Natural killer cell (primary cell): ENCODE data around the gene MYB. TPM values are rescaled to one million over a fixed set of nuclear protein-coding genes. Genes with fewer than 3 reads are reported as not detected.

ENCODE experiments used
- ATAC-seq, 3 donors: fragments of 150-1000 bp in 2 of 3; fragments of 200-7000 bp in 1 of 3; cut with Tn5 transposase; 1 replicate in 1 of 3; 2 replicates in 2 of 3; pipeline ENCODE4 v1.10.0; 2021; ENCODE audit warnings: mild to moderate bottlenecking in 2 of 3, moderate library complexity in 2 of 3
- DNase-seq, 2 donors: peaks; one replicate each; pipeline versions ENCODE4 v3.0.0 to v3.0.0-alpha.2; 2013 to 2021; ENCODE audit warnings: mixed read lengths in 1 of 2
- H3K27ac ChIP-seq: one replicate; pipeline ENCODE4 v1.5.1; 2013; ENCODE audit warnings: mild to moderate bottlenecking, low read length
- H3K27me3 ChIP-seq: one replicate; pipeline ENCODE4 v1.6.1; 2013; ENCODE audit warnings: low read length; ENCODE audit not compliant: control insufficient read depth, insufficient read depth
- H3K36me3 ChIP-seq: one replicate; pipeline ENCODE4 v1.6.1; 2013; ENCODE audit warnings: low read length; ENCODE audit not compliant: control insufficient read depth, insufficient read depth
- H3K4me1 ChIP-seq: one replicate; pipeline ENCODE4 v1.6.1; 2013; ENCODE audit warnings: low read length; ENCODE audit not compliant: control insufficient read depth, insufficient read depth
- H3K4me3 ChIP-seq: one replicate; pipeline ENCODE4 v1.5.1; 2013; ENCODE audit warnings: low read length
- H3K9me3 ChIP-seq: one replicate; pipeline ENCODE4 v1.6.1; 2013; ENCODE audit warnings: low read length; ENCODE audit not compliant: control insufficient read depth, insufficient read depth
- H3K27ac Mint-ChIP-seq, 2 donors: one replicate each; pipeline ENCODE4 v1.8.0; 2022; ENCODE audit warnings: mild to moderate bottlenecking in 2 of 2, mixed read lengths in 2 of 2, moderate library complexity in 1 of 2
- H3K27me3 Mint-ChIP-seq, 2 donors: one replicate each; pipeline ENCODE4 v1.8.0; 2022; ENCODE audit warnings: low read depth in 2 of 2, mixed read lengths in 2 of 2
- H3K36me3 Mint-ChIP-seq: one replicate; pipeline ENCODE4 v1.8.0; 2022; ENCODE audit warnings: mixed read lengths
- H3K4me1 Mint-ChIP-seq, 2 donors: one replicate each; pipeline ENCODE4 v1.8.0; 2022; ENCODE audit warnings: mixed read lengths in 2 of 2
- H3K4me3 Mint-ChIP-seq: one replicate; pipeline ENCODE4 v1.8.0; 2022; ENCODE audit warnings: mild to moderate bottlenecking, moderate library complexity, mixed read lengths
- H3K9me3 Mint-ChIP-seq, 2 donors: one replicate each; pipeline ENCODE4 v1.8.0; 2022; ENCODE audit warnings: mixed read lengths in 2 of 2
- WGBS: methylation state at CpG from one replicate; pipeline ENCODE4 v1.1.7; 2013; ENCODE audit warnings: missing lambda C conversion rate; ENCODE audit not compliant: insufficient coverage; 5-methylcytosine and 5-hydroxymethylcytosine counted together
- intact Hi-C: fragments of 100-400 bp; cut with micrococcal nuclease; formaldehyde crosslinking; loops from one replicate; pipeline ENCODE4 v1.14.2; 2022
- total RNA-seq, 4 donors: library from RNA; stranded (reverse); fragments of 120-200 nt in 1 of 4; gene quantifications; one replicate each; pipeline versions ENCODE4 v1.2.3 to v1.2.4, GENCODE V29; 2013 to 2022
- TF ChIP-seq, protein P1 (sequence below): fragments of 200-600 bp; IDR thresholded peaks from one replicate; pipeline ENCODE4 v1.8.0; 2022; ENCODE audit warnings: antibody characterized with exemption

Gene MYB
- total RNA-seq, 3 donors from 2014 or later (not counting 1 experiment from before 2014, with no cell fraction given), result 0.40 to 3.5 (median 1.3) TPM

DNA sequence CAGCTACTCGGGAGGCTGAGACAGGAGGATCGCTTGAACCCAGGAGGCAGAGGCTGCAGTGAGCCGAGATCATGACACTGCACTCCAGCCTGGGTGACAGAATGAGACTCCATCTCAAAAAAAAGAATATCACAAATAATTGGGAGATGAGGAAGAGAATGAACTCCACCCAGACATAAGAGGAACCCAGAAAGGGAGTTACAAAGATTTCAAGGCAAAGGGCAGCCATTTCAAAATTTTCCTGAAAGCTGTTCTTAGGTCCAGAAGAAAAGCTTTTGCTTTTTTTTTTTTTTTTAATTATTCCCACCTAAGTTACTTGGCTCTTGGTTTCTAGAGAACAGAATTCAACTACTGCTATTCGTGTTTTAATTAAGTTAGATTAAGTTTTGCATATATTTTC lies 23.8 kb downstream of the MYB start:
- WGBS, result 100% methylated on average over 1 of the region's 4 CpGs

DNA sequence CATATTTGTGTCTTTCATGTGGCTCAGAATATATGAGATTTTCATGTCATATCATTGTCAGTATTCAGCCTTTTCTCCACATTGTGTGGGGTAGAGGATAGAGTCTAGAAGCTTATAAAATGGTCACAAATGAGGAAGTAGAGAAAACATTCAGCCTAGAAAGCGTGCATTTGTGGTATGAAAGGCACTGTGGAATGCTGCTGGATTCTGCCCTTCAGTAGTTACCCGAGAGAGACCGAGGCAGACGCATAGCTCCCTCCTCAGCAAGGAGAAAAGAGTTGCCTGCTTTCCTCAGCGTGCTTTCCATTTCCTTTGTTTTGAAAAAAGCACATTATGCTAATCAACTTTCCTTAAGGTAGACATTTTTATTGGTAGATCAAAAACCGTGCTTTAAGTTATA lies 28.7 kb downstream of the MYB start:
- TF ChIP-seq, protein P1, sequence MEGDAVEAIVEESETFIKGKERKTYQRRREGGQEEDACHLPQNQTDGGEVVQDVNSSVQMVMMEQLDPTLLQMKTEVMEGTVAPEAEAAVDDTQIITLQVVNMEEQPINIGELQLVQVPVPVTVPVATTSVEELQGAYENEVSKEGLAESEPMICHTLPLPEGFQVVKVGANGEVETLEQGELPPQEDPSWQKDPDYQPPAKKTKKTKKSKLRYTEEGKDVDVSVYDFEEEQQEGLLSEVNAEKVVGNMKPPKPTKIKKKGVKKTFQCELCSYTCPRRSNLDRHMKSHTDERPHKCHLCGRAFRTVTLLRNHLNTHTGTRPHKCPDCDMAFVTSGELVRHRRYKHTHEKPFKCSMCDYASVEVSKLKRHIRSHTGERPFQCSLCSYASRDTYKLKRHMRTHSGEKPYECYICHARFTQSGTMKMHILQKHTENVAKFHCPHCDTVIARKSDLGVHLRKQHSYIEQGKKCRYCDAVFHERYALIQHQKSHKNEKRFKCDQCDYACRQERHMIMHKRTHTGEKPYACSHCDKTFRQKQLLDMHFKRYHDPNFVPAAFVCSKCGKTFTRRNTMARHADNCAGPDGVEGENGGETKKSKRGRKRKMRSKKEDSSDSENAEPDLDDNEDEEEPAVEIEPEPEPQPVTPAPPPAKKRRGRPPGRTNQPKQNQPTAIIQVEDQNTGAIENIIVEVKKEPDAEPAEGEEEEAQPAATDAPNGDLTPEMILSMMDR, result no peak
- Mint-ChIP-seq H3K27ac (peak overlapping the region; percentile 62 to 89), H3K4me3 (peak overlapping the region; percentile 80), H3K4me1 (peaks cover 30 to 31% of the 10 kb centered on the region in 2 donors), H3K36me3 (no peaks in the 10 kb centered on the region), H3K9me3 (no peaks in the 10 kb centered on the region), H3K27me3 (no peaks in the 10 kb centered on the region)
- H3K4me1 ChIP-seq, result peaks cover 8% of the 10 kb centered on the region
- intact Hi-C loops, result no loop called here
- DNase-seq, result peak in 1 of 2 donors; percentile 56
- H3K36me3 ChIP-seq, result no peaks in the 10 kb centered on the region
- peak overlapping the region; percentile 26 for H3K4me3 ChIP-seq
- H3K9me3 ChIP-seq, result no peaks in the 10 kb centered on the region
- 10% methylated on average over 5 of the region's 6 CpGs for WGBS
- no peaks in the 10 kb centered on the region for H3K27me3 ChIP-seq
- peak; percentile 59 to 74 (median 59) for ATAC-seq
- H3K27ac ChIP-seq, result peak overlapping the region; percentile 24

More for the DNA sequence above, 23.8 kb downstream of the MYB start:
- Mint-ChIP-seq H3K27ac (no peak overlapping the region), H3K9me3 (no peaks in the 10 kb centered on the region), H3K4me1 (peaks cover 5 to 6% of the 10 kb centered on the region in 2 donors), H3K36me3 (no peaks in the 10 kb centered on the region), H3K27me3 (no peaks in the 10 kb centered on the region), H3K4me3 (no peak overlapping the region)
- no peaks in the 10 kb centered on the region for H3K9me3 ChIP-seq
- H3K36me3 ChIP-seq, result no peaks in the 10 kb centered on the region
- TF ChIP-seq, protein P1, result no peak
- peaks cover 3% of the 10 kb centered on the region for H3K4me1 ChIP-seq
- no peaks in the 10 kb centered on the region for H3K27me3 ChIP-seq
- ATAC-seq (no peak), DNase-seq (no peak)
- intact Hi-C loops, result no loop called here
- H3K27ac ChIP-seq, result no peak overlapping the region
- H3K4me3 ChIP-seq, result no peak overlapping the region

DNA sequence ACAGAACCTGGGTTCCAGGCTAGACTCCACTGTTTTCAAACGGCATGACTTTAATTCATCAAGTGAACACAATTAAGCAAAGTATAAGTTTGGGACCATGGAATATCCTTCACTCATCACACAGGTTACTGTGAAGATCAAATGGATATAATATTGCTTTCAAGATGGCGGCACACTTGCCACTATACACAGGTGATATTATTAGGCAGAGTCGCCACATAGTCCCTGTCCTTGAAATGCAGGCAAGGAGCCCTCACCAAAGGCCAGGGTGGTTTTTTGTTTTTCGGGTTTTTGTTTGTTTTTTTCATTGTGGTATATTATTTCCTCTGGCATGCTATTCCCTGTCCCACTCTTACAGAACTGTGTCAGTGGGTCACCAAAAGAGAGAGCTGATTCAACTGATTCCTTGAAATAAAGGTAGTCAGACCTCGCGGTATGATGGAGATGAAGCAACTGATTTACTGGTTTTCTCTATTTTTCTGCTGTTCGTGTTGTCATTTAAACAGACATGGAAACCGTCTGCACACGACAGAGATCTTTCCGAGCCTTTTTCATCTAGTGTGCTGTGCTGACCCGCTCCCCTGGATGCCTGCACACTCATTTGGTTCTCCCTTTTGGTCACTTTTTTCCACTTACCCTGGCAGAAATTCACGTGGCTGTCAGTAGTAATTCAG lies 29.7 kb downstream of the MYB start:
- Mint-ChIP-seq H3K4me1 (peaks cover 30 to 31% of the 10 kb centered on the region in 2 donors), H3K27ac (peak overlapping the region; percentile 62 to 89), H3K36me3 (no peaks in the 10 kb centered on the region), H3K27me3 (no peaks in the 10 kb centered on the region), H3K9me3 (no peaks in the 10 kb centered on the region), H3K4me3 (peak overlapping the region; percentile 80)
- no peak overlapping the region for H3K4me3 ChIP-seq
- ATAC-seq, result no peak
- no peaks in the 10 kb centered on the region for H3K9me3 ChIP-seq
- peaks cover 8% of the 10 kb centered on the region for H3K4me1 ChIP-seq
- intact Hi-C loops, result no loop called here
- TF ChIP-seq, protein P1, result no peak
- H3K36me3 ChIP-seq, result no peaks in the 10 kb centered on the region
- WGBS, result 56% methylated on average over 12 of the region's 12 CpGs
- H3K27me3 ChIP-seq, result no peaks in the 10 kb centered on the region
- no peak for DNase-seq
- no peak overlapping the region for H3K27ac ChIP-seq

- ATAC-seq, result no peak
These were observed 30.2 kb downstream of the MYB start for GRCh38 chr6:135211306-135211702.

More at GRCh38 chr6:135211306-135211702, 30.2 kb downstream of the MYB start:
- Histone ChIP-seq H3K27me3 (no peaks in the 10 kb centered on the region), H3K9me3 (no peaks in the 10 kb centered on the region), H3K36me3 (no peaks in the 10 kb centered on the region), H3K4me1 (peaks cover 8% of the 10 kb centered on the region), H3K4me3 (no peak overlapping the region), H3K27ac (no peak overlapping the region)
- DNase-seq, result no peak
- intact Hi-C loops, result no loop called here
- H3K4me1 Mint-ChIP-seq, result peaks cover 30 to 31% of the 10 kb centered on the region in 2 donors
- H3K36me3 Mint-ChIP-seq, result no peaks in the 10 kb centered on the region
- H3K9me3 Mint-ChIP-seq, result no peaks in the 10 kb centered on the region
- peak overlapping the region; percentile 9 to 89 for H3K27ac Mint-ChIP-seq
- TF ChIP-seq, protein P1, result no peak
- H3K27me3 Mint-ChIP-seq, result no peaks in the 10 kb centered on the region
- 94% methylated on average over 2 of the region's 2 CpGs for WGBS
- peak overlapping the region; percentile 65 for H3K4me3 Mint-ChIP-seq
